Esophagus muscularis mucosa (tissue), 4 donors: Measurements from ENCODE around the gene MORN3. TPM values are rescaled to one million over a fixed set of nuclear protein-coding genes. Genes with fewer than 3 reads are reported as not detected.

Experiments
- DNase-seq: peaks from one replicate; pipeline ENCODE4 v3.0.0-alpha.2; 2017; ENCODE audit errors: extremely low spot score
- H3K27ac ChIP-seq, 4 donors: fragments of 200-600 bp; sonication (generic); replicated peaks in 1 of 4; 1 replicate in 3 of 4; 2 replicates in 1 of 4; pipeline ENCODE4 v1.5.1; 2016 to 2019; ENCODE audit warnings: mild to moderate bottlenecking in 1 of 4
- H3K27me3 ChIP-seq, 4 donors: fragments of 200-600 bp; sonication (generic); one replicate each; pipeline versions ENCODE4 v1.5.1 to v1.6.0; 2016 to 2019
- H3K36me3 ChIP-seq, 4 donors: fragments of 200-600 bp; sonication (generic); one replicate each; pipeline ENCODE4 v1.5.1; 2016 to 2019
- H3K4me1 ChIP-seq, 4 donors: fragments of 200-600 bp; sonication (generic); one replicate each; pipeline ENCODE4 v1.5.1; 2016 to 2019
- H3K4me3 ChIP-seq, 4 donors: fragments of 200-600 bp; sonication (generic); 1 replicate in 2 of 4; 2 replicates in 2 of 4; pipeline ENCODE4 v1.5.1; 2016 to 2019; ENCODE audit warnings: mild to moderate bottlenecking in 4 of 4, moderate library complexity in 1 of 4
- H3K9me3 ChIP-seq, 4 donors: fragments of 200-600 bp; sonication (generic); 1 replicate in 3 of 4; 2 replicates in 1 of 4; pipeline ENCODE4 v1.5.1; 2016 to 2019
- EP300 ChIP-seq: sonication (generic); formaldehyde crosslinking; IDR thresholded peaks from one replicate; pipeline ENCODE4 v1.6.1; 2017; ENCODE audit warnings: antibody characterized with exemption
- POLR2A ChIP-seq: fragments of 450-650 bp; IDR thresholded peaks from one replicate; pipeline ENCODE4 v1.6.1; 2017; ENCODE audit warnings: antibody characterized with exemption, moderate library complexity, mild to moderate bottlenecking, low read depth
- POLR2AphosphoS5 ChIP-seq, 2 donors: sonication (generic); formaldehyde crosslinking; IDR thresholded peaks; one replicate each; pipeline ENCODE4 v1.6.1; 2017; ENCODE audit warnings: antibody characterized with exemption in 2 of 2
- WGBS: methylation state at CpG from one replicate; pipeline ENCODE4 v1.1.5; 2018; 5-methylcytosine and 5-hydroxymethylcytosine counted together
- intact Hi-C: fragments of 100-400 bp; cut with DNase I; formaldehyde crosslinking; loops from one replicate; pipeline ENCODE4 v1.15.1; 2023
- total RNA-seq, 4 donors: library from RNA; depleted of rRNA; stranded (reverse); fragments of >200 nt; gene quantifications; one replicate each; pipeline versions ENCODE4 v1.1.0 to v1.2.1, GENCODE V29; 2016
- TF ChIP-seq, protein P1 (sequence below), 3 experiments: fragments of 200-600 bp in 2 of 3; fragments of 450-650 bp in 1 of 3; sonication (generic) in 2 of 3; IDR thresholded peaks; one replicate each; pipeline ENCODE4 v1.5.1; 2017 to 2019; ENCODE audit warnings: antibody characterized with exemption in 3 of 3, mild to moderate bottlenecking in 2 of 3, moderate library complexity in 1 of 3

MORN3 gene
- total RNA-seq, 4 donors from 2014 or later: 0.13 to 1.2 (median 0.17) TPM; not detected in 1

DNA sequence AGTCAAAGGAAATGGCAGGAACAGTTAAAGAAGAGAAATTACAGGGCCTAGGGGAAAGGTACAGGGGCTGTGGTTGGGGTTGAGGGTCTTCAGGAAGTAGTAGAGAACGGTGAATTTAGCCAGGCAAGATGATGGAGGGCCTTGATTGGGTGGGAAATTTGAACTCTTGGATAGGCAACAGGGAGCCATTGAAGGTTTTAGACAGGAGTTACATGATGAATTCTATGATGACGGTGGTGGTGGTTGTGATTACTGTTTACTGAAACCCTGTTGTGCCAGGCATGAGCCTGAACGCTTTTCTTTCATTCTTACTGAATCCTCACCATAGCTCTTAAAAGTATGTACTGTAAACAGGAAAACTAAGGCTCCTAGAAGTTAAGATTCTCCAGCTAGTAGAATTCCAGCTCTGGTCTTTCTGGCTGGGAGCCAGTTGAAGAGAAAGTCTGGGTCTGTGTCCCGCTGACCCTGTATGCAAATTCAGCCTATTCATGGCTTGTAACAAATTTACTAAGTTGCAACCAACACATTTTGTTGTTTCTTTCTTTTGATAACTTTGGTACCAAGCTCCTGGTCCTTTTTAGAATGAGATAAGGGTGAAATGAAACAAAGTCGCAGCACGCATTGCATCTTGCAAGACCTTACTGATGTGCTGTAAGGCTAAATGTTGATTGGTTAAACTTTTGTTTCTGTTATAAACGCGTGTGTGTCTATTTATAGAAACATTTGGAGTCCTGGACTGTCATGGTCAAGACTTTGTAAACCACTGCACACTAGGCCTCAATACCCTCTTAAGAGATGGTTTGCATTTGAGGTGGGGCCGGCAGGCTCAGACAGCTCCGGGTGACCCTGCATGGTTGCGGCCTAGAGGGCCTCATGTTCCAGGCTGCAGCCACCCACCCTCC is 37.1 kb downstream of the MORN3 start:
- DNase-seq: no peak
- Histone ChIP-seq H3K4me1 (peaks cover 36 to 69% (median 63%) of the 10 kb centered on the region in 4 donors), H3K27me3 (no peaks in the 10 kb centered on the region), H3K9me3 (no peaks in the 10 kb centered on the region), H3K36me3 (no peaks in the 10 kb centered on the region), H3K4me3 (no peak overlapping the region), H3K27ac (peak overlapping the region in 2 of 4 donors; percentile 6 to 17)
- 74% methylated on average over 11 of the region's 11 CpGs for WGBS
- intact Hi-C loops: no loop called here
- TF ChIP-seq POLR2AphosphoS5 (IDR thresholded peaks at IDR 0.05) (no peak), POLR2A (no peak), EP300 (no peak)
- TF ChIP-seq, protein P1, sequence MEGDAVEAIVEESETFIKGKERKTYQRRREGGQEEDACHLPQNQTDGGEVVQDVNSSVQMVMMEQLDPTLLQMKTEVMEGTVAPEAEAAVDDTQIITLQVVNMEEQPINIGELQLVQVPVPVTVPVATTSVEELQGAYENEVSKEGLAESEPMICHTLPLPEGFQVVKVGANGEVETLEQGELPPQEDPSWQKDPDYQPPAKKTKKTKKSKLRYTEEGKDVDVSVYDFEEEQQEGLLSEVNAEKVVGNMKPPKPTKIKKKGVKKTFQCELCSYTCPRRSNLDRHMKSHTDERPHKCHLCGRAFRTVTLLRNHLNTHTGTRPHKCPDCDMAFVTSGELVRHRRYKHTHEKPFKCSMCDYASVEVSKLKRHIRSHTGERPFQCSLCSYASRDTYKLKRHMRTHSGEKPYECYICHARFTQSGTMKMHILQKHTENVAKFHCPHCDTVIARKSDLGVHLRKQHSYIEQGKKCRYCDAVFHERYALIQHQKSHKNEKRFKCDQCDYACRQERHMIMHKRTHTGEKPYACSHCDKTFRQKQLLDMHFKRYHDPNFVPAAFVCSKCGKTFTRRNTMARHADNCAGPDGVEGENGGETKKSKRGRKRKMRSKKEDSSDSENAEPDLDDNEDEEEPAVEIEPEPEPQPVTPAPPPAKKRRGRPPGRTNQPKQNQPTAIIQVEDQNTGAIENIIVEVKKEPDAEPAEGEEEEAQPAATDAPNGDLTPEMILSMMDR (IDR thresholded peaks at IDR 0.05): no peak

DNA sequence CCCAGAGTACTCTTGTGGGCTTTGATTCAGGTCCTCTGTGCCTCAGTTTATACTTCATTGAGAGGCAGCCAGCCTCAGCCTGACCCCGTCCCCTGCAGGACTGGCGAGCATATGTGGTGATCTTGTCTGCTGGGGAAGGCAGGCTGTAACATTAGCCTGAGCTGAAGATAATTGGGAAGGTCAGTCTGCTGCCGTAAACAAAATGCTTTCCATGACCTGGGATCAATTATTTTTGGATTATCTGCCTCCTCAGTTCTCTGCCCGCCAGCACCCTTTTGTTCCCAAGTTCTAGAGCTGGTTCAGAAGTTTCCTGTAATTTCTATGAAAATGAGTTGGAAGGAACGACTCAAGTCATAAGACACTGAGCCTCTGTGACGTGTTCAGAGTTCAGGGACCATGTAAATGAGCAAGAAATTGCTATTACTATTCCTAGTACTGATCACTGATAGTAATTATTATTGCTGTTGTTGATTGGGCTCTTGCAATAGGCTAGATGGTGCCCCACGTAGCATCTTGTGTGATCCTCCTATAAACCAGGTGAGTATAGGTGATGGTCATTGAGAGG is 38.6 kb downstream of the MORN3 start:
- H3K27ac ChIP-seq: peak overlapping the region in 1 of 4 donors; percentile 34
- WGBS: 86% methylated on average over 7 of the region's 7 CpGs
- TF ChIP-seq EP300: no peak
- TF ChIP-seq POLR2AphosphoS5 (IDR thresholded peaks at IDR 0.05): no peak
- TF ChIP-seq POLR2A: no peak
- TF ChIP-seq, protein P1 (IDR thresholded peaks at IDR 0.05): no peak
- H3K9me3 ChIP-seq: no peaks in the 10 kb centered on the region
- intact Hi-C loops: no loop called here
- H3K4me1 ChIP-seq: peaks cover 36 to 71% (median 66%) of the 10 kb centered on the region in 4 donors
- no peak overlapping the region for H3K4me3 ChIP-seq
- DNase-seq: no peak
- H3K27me3 ChIP-seq: peaks cover 0 to 5% (median 0%) of the 10 kb centered on the region in 4 donors
- no peaks in the 10 kb centered on the region for H3K36me3 ChIP-seq

DNA sequence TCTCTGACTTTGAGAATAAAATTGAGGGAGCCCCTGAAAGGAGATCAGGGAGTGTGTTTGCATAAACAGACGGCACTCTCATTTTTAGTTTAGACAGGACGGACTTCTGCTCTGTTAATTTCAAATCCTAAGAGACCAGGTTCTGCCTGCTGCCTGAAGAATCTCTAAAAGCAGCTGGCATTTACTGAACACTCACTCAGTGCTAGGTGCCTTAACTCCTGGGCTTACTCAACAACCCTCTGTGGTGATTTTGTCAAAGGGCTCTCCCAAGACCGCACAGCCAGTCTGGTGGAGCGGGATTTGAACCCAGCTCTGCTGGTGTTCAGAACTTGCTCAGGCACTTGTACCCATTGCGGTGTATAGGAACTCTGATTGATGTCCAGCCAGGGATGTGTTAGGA is 40.9 kb downstream of the MORN3 start:
- Histone ChIP-seq H3K27me3 (peaks cover 0 to 5% (median 0%) of the 10 kb centered on the region in 4 donors), H3K4me3 (peak overlapping the region; percentile 62 to 91 (median 80)), H3K27ac (peak overlapping the region in 3 of 4 donors; percentile 84 to 98 (median 96)), H3K9me3 (no peaks in the 10 kb centered on the region), H3K36me3 (no peaks in the 10 kb centered on the region), H3K4me1 (peaks cover 41 to 80% (median 76%) of the 10 kb centered on the region in 4 donors)
- intact Hi-C loops: loop anchor here (5.0 kb wide), 2 partner anchors 44 to 59 kb away; no protein-coding TSS in a partner anchor
- no peak for DNase-seq
- TF ChIP-seq POLR2A: no peak
- TF ChIP-seq EP300: no peak
- TF ChIP-seq POLR2AphosphoS5 (IDR thresholded peaks at IDR 0.05): no peak
- TF ChIP-seq, protein P1 (IDR thresholded peaks at IDR 0.05): no peak
- WGBS: 83% methylated on average over 5 of the region's 5 CpGs

DNA sequence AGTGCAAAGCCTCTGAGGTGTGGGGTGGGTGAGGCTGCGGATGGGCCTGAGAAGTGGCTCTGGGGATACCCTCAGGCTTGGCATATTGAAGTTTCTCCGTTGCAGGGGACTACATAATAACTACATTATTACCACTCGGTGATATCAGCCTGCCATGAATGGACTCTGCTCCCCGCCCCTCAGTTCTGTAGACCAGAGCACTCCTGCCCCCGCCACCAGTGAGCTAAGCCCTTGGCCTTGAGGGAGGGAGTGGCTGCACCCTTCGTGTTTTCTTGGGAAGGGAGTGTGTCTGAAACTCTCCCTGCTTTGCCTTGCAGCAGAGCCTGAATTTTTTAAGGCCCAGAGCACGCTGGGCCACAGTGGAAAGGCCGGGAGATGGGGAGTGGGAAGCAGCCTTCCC is 41.4 kb downstream of the MORN3 start:
- peaks cover 38 to 78% (median 73%) of the 10 kb centered on the region in 4 donors for H3K4me1 ChIP-seq
- H3K27ac ChIP-seq: peak overlapping the region; percentile 84 to 98 (median 94)
- intact Hi-C loops: loop anchor here (5.0 kb wide), 2 partner anchors 44 to 59 kb away; no protein-coding TSS in a partner anchor

More for the DNA sequence above, 41.4 kb downstream of the MORN3 start:
- Histone ChIP-seq H3K9me3 (no peaks in the 10 kb centered on the region), H3K27me3 (peaks cover 0 to 5% (median 0%) of the 10 kb centered on the region in 4 donors), H3K4me3 (peak overlapping the region; percentile 62 to 91 (median 80)), H3K36me3 (no peaks in the 10 kb centered on the region)
- WGBS: 56% methylated on average over 7 of the region's 8 CpGs
- no peak for DNase-seq
- TF ChIP-seq POLR2A (no peak), POLR2AphosphoS5 (IDR thresholded peaks at IDR 0.05) (no peak), EP300 (no peak)
- TF ChIP-seq, protein P1 (IDR thresholded peaks at IDR 0.05): no peak
